HEK293 (cell line): ENCODE results near the gene MAPRE3.

Source experiments
- CTCF ChIA-PET: fragments of 350-600 bp; formaldehyde crosslinking; extraction: SDS; loops from one replicate; lab custom pipeline; 2021; ENCODE audit warnings: antibody characterized with exemption; lab: Yijun Ruan, JAX
- POLR2A ChIA-PET: fragments of 300-600 bp; formaldehyde crosslinking; extraction: SDS; loops from one replicate; lab custom pipeline; 2020; ENCODE audit warnings: antibody characterized with exemption, inconsistent platforms; lab: Yijun Ruan, JAX
- H3K27ac ChIP-seq: fragments of 200-500 bp; sonication (Bioruptor generic); 2 replicates; pipeline ENCODE4 v1.5.1; 2014; ENCODE audit warnings: low read depth, low read length, control low read depth, inconsistent platforms; ENCODE audit errors: extremely low read depth
- H3K36me3 ChIP-seq, 2 experiments: fragments of 200-500 bp in 1 of 2; sonication (Bioruptor generic) in 1 of 2; 1 replicate in 1 of 2; 2 replicates in 1 of 2; pipeline ENCODE4 v1.5.1; 2014 to 2017; ENCODE audit warnings: inconsistent platforms in 2 of 2, low read length in 2 of 2; ENCODE audit not compliant: control insufficient read depth in 2 of 2, insufficient read depth in 1 of 2
- H3K4me1 ChIP-seq: fragments of 200-500 bp; sonication (Bioruptor generic); 2 replicates; pipeline ENCODE4 v1.5.1; 2014; ENCODE audit warnings: mild to moderate bottlenecking, low read length, inconsistent platforms; ENCODE audit not compliant: control insufficient read depth, insufficient read depth
- H3K4me3 ChIP-seq: 2 replicates; pipeline ENCODE4 v1.5.1; 2011; ENCODE audit warnings: low read depth, mild to moderate bottlenecking, control low read depth, low read length, moderate library complexity
- H3K9me3 ChIP-seq: fragments of 200-500 bp; sonication (Bioruptor generic); 2 replicates; pipeline ENCODE4 v1.5.1; 2014; ENCODE audit warnings: low read depth, low read length, inconsistent platforms; ENCODE audit not compliant: control insufficient read depth, insufficient read depth
- AEBP2 ChIP-seq: fragments of 450-650 bp; formaldehyde crosslinking; IDR thresholded peaks from 2 replicates; pipeline ENCODE4 v1.5.1; 2016; ENCODE audit warnings: missing biosample characterization, missing genetic modification characterization, borderline replicate concordance
- GFI1B ChIP-seq: fragments of 450-650 bp; formaldehyde crosslinking; IDR thresholded peaks from 2 replicates; pipeline ENCODE4 v1.5.1; 2016; ENCODE audit warnings: missing biosample characterization, missing genetic modification characterization
- GLI4 ChIP-seq: fragments of 450-650 bp; formaldehyde crosslinking; IDR thresholded peaks from 2 replicates; pipeline ENCODE4 v1.5.1; 2016; ENCODE audit warnings: missing biosample characterization, missing genetic modification characterization
- GLIS1 ChIP-seq: fragments of 450-650 bp; formaldehyde crosslinking; IDR thresholded peaks from 2 replicates; pipeline ENCODE4 v1.5.1; 2016; ENCODE audit warnings: missing biosample characterization, missing genetic modification characterization
- HOXC10 ChIP-seq: sonication (generic); formaldehyde crosslinking; IDR thresholded peaks from 2 replicates; pipeline ENCODE4 v1.8.1; 2023; ENCODE audit warnings: mild to moderate bottlenecking, missing genetic modification reagents
- IKZF3 ChIP-seq: fragments of 450-650 bp; IDR thresholded peaks from 2 replicates; pipeline ENCODE4 v1.5.0; 2018; ENCODE audit warnings: missing biosample characterization, mild to moderate bottlenecking, missing genetic modification characterization, moderate library complexity
- SALL2 ChIP-seq: fragments of 450-650 bp; formaldehyde crosslinking; IDR thresholded peaks from 2 replicates; pipeline ENCODE4 v1.5.0; 2017; ENCODE audit warnings: missing biosample characterization, mild to moderate bottlenecking, missing genetic modification characterization, borderline replicate concordance
- SP3 ChIP-seq: fragments of 450-650 bp; formaldehyde crosslinking; IDR thresholded peaks from 2 replicates; pipeline ENCODE4 v1.5.1; 2016; ENCODE audit warnings: missing biosample characterization, missing genetic modification characterization
- YY2 ChIP-seq: fragments of 450-650 bp; formaldehyde crosslinking; IDR thresholded peaks from 2 replicates; pipeline ENCODE4 v1.5.1; 2016; ENCODE audit warnings: missing biosample characterization, missing genetic modification characterization
- ZBTB1 ChIP-seq: fragments of 450-650 bp; formaldehyde crosslinking; IDR thresholded peaks from 2 replicates; pipeline ENCODE4 v1.5.1; 2016; ENCODE audit warnings: missing biosample characterization, missing genetic modification characterization
- ZBTB48 ChIP-seq: fragments of 450-650 bp; formaldehyde crosslinking; IDR thresholded peaks from 2 replicates; pipeline ENCODE4 v1.5.1; 2016; ENCODE audit warnings: missing biosample characterization, missing genetic modification characterization
- ZFHX2 ChIP-seq: fragments of 450-650 bp; formaldehyde crosslinking; conservative IDR thresholded peaks from 2 replicates; pipeline ENCODE4 v1.5.1; 2016; ENCODE audit warnings: missing biosample characterization, missing genetic modification characterization
- ZFP69B ChIP-seq: fragments of 450-650 bp; formaldehyde crosslinking; IDR thresholded peaks from 2 replicates; pipeline ENCODE4 v1.5.1; 2016; ENCODE audit warnings: missing biosample characterization, missing genetic modification characterization
- ZNF146 ChIP-seq: fragments of 450-650 bp; formaldehyde crosslinking; IDR thresholded peaks from 2 replicates; pipeline ENCODE4 v1.5.1; 2016; ENCODE audit warnings: missing biosample characterization, missing genetic modification characterization
- ZNF174 ChIP-seq: fragments of 450-650 bp; formaldehyde crosslinking; IDR thresholded peaks from 2 replicates; pipeline ENCODE4 v1.5.0; 2017; ENCODE audit warnings: missing biosample characterization, mild to moderate bottlenecking, missing genetic modification characterization
- ZNF548 ChIP-seq: fragments of 450-650 bp; formaldehyde crosslinking; IDR thresholded peaks from 2 replicates; pipeline ENCODE4 v1.5.1; 2016; ENCODE audit warnings: missing biosample characterization, missing genetic modification characterization
- ZNF639 ChIP-seq: fragments of 450-650 bp; formaldehyde crosslinking; IDR thresholded peaks from 2 replicates; pipeline ENCODE4 v1.5.1; 2016; ENCODE audit warnings: missing biosample characterization, missing genetic modification characterization
- ZNF654 ChIP-seq: fragments of 450-650 bp; formaldehyde crosslinking; IDR thresholded peaks from 2 replicates; pipeline ENCODE4 v1.5.1; 2016; ENCODE audit warnings: low read depth, missing biosample characterization, missing genetic modification characterization
- ZNF677 ChIP-seq: fragments of 450-650 bp; IDR thresholded peaks from 2 replicates; pipeline ENCODE4 v1.5.0; 2018; ENCODE audit warnings: missing biosample characterization, mild to moderate bottlenecking, missing genetic modification characterization, moderate library complexity
- ZNF785 ChIP-seq: fragments of 450-650 bp; formaldehyde crosslinking; IDR thresholded peaks from 2 replicates; pipeline ENCODE4 v1.5.1; 2016; ENCODE audit warnings: missing biosample characterization, missing genetic modification characterization
- ZNF837 ChIP-seq: fragments of 450-650 bp; formaldehyde crosslinking; IDR thresholded peaks from 2 replicates; pipeline ENCODE4 v1.5.1; 2016; ENCODE audit warnings: missing biosample characterization, missing genetic modification characterization

The MAPRE3 gene

GRCh38 chr2:26983746-26984145, 13.3 kb downstream of the MAPRE3 start:
- no peaks in the 10 kb centered on the region for H3K4me1 ChIP-seq
- no peak for TF ChIP-seq ZNF677 (tag by site-specific recombination)
- ChIA-PET CTCF (interaction anchor here (0.7 to 3.5 kb wide), 5 partner anchors 10 to 98 kb away, joined by 3 to 11 read pairs (median 3); no protein-coding TSS in a partner anchor), POLR2A (no interaction called here)
- no peak overlapping the region for H3K4me3 ChIP-seq
- H3K9me3 ChIP-seq = no peaks in the 10 kb centered on the region
- peaks cover 0 to 9% of the 10 kb centered on the region in 2 experiments; a peak in 1 of 3 replicates for H3K36me3 ChIP-seq
- no peak overlapping the region for H3K27ac ChIP-seq

GRCh38 chr2:26985807-26986206, 15.4 kb downstream of the MAPRE3 start:
- CTCF ChIA-PET = interaction anchor here (1.2 kb wide), 2 partner anchors 10 to 25 kb away, joined by 4 read pairs; no protein-coding TSS in a partner anchor
- no peak for TF ChIP-seq ZFHX2 (tag by site-specific recombination)
- H3K9me3 ChIP-seq = no peaks in the 10 kb centered on the region
- POLR2A ChIA-PET = interaction anchor here (1.0 kb wide), 1 partner anchor 66 kb away, joined by 3 read pairs; the partner anchor contains the start of gene AGBL5
- peaks cover 0 to 9% of the 10 kb centered on the region in 2 experiments; a peak in 1 of 3 replicates for H3K36me3 ChIP-seq
- H3K27ac ChIP-seq = no peak overlapping the region
- H3K4me1 ChIP-seq = no peaks in the 10 kb centered on the region
- no peak overlapping the region for H3K4me3 ChIP-seq

GRCh38 chr2:26986576-26986975, 16.1 kb downstream of the MAPRE3 start:
- Histone ChIP-seq H3K4me1 (no peaks in the 10 kb centered on the region), H3K27ac (no peak overlapping the region), H3K36me3 (peaks cover 0 to 9% of the 10 kb centered on the region in 2 experiments; a peak in 1 of 3 replicates), H3K9me3 (no peaks in the 10 kb centered on the region), H3K4me3 (no peak overlapping the region)
- ChIA-PET POLR2A (no interaction called here), CTCF (interaction anchor here (0.6 to 1.4 kb wide), 3 partner anchors 11 to 25 kb away, joined by 3 to 4 read pairs (median 4); no protein-coding TSS in a partner anchor)
- TF ChIP-seq SALL2 (no peak), ZFP69B (tag by site-specific recombination) (no peak), ZNF837 (tag by site-specific recombination) (no peak), IKZF3 (tag by site-specific recombination) (no peak), ZBTB48 (no peak), ZNF548 (no peak), ZNF146 (no peak), SP3 (tag by site-specific recombination) (no peak), AEBP2 (tag by site-specific recombination) (no peak), ZBTB1 (tag by site-specific recombination) (no peak), GFI1B (no peak), GLI4 (no peak), YY2 (tag by site-specific recombination) (no peak), ZNF785 (tag by site-specific recombination) (no peak), HOXC10 (CRISPR knock-in tag) (no peak), ZNF174 (tag by site-specific recombination) (no peak), GLIS1 (no peak), ZNF639 (tag by site-specific recombination) (no peak), ZNF654 (tag by site-specific recombination) (no peak)
